Panc1 (cell line): ENCODE measurements around the gene CPLX1. TPM values are rescaled to one million over a fixed set of nuclear protein-coding genes. Genes with fewer than 3 reads are reported as not detected.

ENCODE experiments used
- ATAC-seq: fragments of 200-7000 bp; cut with Tn5 transposase; 2 replicates; pipeline ENCODE4 v1.9.1; 2020; ENCODE audit warnings: mild to moderate bottlenecking, moderate library complexity
- BruUV-seq: library from RNA; stranded (reverse); fragments of 400-500 nt; replicated peaks from 2 replicates; lab custom pipeline; 2021; lab: Mats Ljungman, UMichigan
- CTCF ChIA-PET: fragments of 300-600 bp; sonication (Branson Sonifier 250); formaldehyde crosslinking; loops from one replicate; lab custom pipeline; 2022; ENCODE audit warnings: antibody characterized with exemption; lab: Charles Lee
- POLR2A ChIA-PET: fragments of 300-600 bp; sonication (Branson Sonifier 250); formaldehyde crosslinking; loops from one replicate; lab custom pipeline; 2022; ENCODE audit warnings: antibody characterized with exemption; lab: Charles Lee
- DNase-seq: peaks from one replicate; pipeline ENCODE4 v3.0.0-alpha.2; 2010; ENCODE audit warnings: low read depth, low spot score
- H3K27ac ChIP-seq: 2 replicates; pipeline ENCODE4 v1.5.1; 2011; ENCODE audit warnings: mild to moderate bottlenecking, low read length, inconsistent platforms
- H3K27me3 ChIP-seq: fragments of 200-500 bp; sonication (Bioruptor generic); 2 replicates; pipeline ENCODE4 v1.6.0; 2014; ENCODE audit warnings: low read length, inconsistent platforms; ENCODE audit not compliant: control insufficient read depth, insufficient read depth
- H3K36me3 ChIP-seq: fragments of 200-500 bp; sonication (Bioruptor generic); 2 replicates; pipeline ENCODE4 v1.5.1; 2014; ENCODE audit warnings: inconsistent platforms, mild to moderate bottlenecking, low read length, moderate library complexity; ENCODE audit not compliant: control insufficient read depth, insufficient read depth
- H3K4me1 ChIP-seq: 2 replicates; pipeline ENCODE4 v1.5.1; 2011; ENCODE audit warnings: inconsistent platforms, mild to moderate bottlenecking, low read length, moderate library complexity; ENCODE audit not compliant: control insufficient read depth, insufficient read depth
- H3K4me3 ChIP-seq, 2 experiments: 2 replicates each; pipeline ENCODE4 v1.5.1; 2011 to 2012; ENCODE audit warnings: low read depth in 2 of 2, low read length in 2 of 2, mild to moderate bottlenecking in 2 of 2, inconsistent platforms in 1 of 2, moderate library complexity in 1 of 2
- H3K9me3 ChIP-seq: fragments of 200-500 bp; sonication (Bioruptor generic); 2 replicates; pipeline ENCODE4 v1.5.1; 2014; ENCODE audit warnings: low read depth, mild to moderate bottlenecking, inconsistent platforms, low read length, moderate library complexity; ENCODE audit not compliant: control insufficient read depth, insufficient read depth
- POLR2AphosphoS5 ChIP-seq: IDR thresholded peaks from 2 replicates; pipeline ENCODE4 v1.6.1; 2012; ENCODE audit warnings: mild to moderate bottlenecking, low read depth, low read length, moderate library complexity
- SIN3A ChIP-seq: IDR thresholded peaks from 2 replicates; pipeline ENCODE4 v1.6.1; 2012; ENCODE audit warnings: low read depth, mild to moderate bottlenecking, low read length, moderate library complexity, borderline replicate concordance; ENCODE audit not compliant: insufficient read depth
- TCF7L2 ChIP-seq: IDR thresholded peaks from 2 replicates; pipeline ENCODE4 v1.6.1; 2011; ENCODE audit warnings: mild to moderate bottlenecking, low read depth, low read length, inconsistent platforms
- in situ Hi-C: cut with HindIII; loops from 2 replicates; pipeline ENCODE4 v1.10.0; 2016; ENCODE audit warnings: low sequenced_read_pairs, low pct_unique_long_range_greater_than_20kb
- intact Hi-C: fragments of 100-400 bp; cut with micrococcal nuclease; formaldehyde crosslinking; loops from one replicate; pipeline ENCODE4 v1.10.0; 2022; ENCODE audit not compliant: unreplicated experiment
- total RNA-seq: library from RNA; stranded (reverse); gene quantifications from one replicate; pipeline ENCODE4 v1.2.1, GENCODE V29; 2021; ENCODE audit not compliant: unreplicated experiment
- TF ChIP-seq, protein P1 (sequence below): fragments of 450-650 bp; IDR thresholded peaks from 2 replicates; pipeline ENCODE4 v1.5.1; 2017; ENCODE audit warnings: mild to moderate bottlenecking
- TF ChIP-seq, protein P2 (sequence below), 2 experiments: IDR thresholded peaks; 2 replicates each; pipeline ENCODE4 v1.6.1; 2011 to 2012; ENCODE audit warnings: low read depth in 2 of 2, control low read depth in 1 of 2, low read length in 1 of 2, mild to moderate bottlenecking in 1 of 2, moderate library complexity in 1 of 2; ENCODE audit not compliant: insufficient read depth in 1 of 2

The CPLX1 gene
- total RNA-seq, 1 experiment from 2014 or later: 6.7 TPM

DNA sequence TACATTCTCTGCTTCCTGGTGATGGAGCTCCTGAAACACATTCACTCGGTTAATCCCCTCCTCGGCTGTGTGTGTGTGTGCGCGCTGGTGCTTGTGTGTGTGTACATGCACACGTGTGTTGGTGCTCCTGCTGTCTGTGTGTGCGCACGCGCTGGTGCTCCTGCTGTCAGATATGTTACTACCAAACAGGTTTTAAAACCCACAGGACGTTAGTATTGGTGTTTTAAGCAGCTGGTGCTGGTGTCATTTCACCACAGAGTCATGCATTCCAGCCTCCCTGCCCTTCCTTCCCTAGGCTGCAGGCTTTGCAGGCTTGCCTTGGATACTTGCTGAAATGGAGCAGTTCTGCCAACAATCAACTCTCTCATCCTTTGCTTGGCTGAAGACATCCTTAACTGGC is 48.1 kb upstream of the CPLX1 start:
- no peaks in the 10 kb centered on the region for H3K27me3 ChIP-seq
- ATAC-seq (no peak), DNase-seq (no peak)
- H3K27ac ChIP-seq: no peak overlapping the region
- intact Hi-C loops (no loop called here), in situ Hi-C loops (no loop called here)
- H3K4me1 ChIP-seq: no peaks in the 10 kb centered on the region
- CTCF ChIA-PET: no interaction called here
- H3K36me3 ChIP-seq: no peaks in the 10 kb centered on the region
- no peaks in the 10 kb centered on the region for H3K9me3 ChIP-seq
- TF ChIP-seq TCF7L2 (no peak), POLR2AphosphoS5 (no peak), SIN3A (no peak)
- TF ChIP-seq, protein P1, sequence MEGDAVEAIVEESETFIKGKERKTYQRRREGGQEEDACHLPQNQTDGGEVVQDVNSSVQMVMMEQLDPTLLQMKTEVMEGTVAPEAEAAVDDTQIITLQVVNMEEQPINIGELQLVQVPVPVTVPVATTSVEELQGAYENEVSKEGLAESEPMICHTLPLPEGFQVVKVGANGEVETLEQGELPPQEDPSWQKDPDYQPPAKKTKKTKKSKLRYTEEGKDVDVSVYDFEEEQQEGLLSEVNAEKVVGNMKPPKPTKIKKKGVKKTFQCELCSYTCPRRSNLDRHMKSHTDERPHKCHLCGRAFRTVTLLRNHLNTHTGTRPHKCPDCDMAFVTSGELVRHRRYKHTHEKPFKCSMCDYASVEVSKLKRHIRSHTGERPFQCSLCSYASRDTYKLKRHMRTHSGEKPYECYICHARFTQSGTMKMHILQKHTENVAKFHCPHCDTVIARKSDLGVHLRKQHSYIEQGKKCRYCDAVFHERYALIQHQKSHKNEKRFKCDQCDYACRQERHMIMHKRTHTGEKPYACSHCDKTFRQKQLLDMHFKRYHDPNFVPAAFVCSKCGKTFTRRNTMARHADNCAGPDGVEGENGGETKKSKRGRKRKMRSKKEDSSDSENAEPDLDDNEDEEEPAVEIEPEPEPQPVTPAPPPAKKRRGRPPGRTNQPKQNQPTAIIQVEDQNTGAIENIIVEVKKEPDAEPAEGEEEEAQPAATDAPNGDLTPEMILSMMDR: no peak
- TF ChIP-seq, protein P2, sequence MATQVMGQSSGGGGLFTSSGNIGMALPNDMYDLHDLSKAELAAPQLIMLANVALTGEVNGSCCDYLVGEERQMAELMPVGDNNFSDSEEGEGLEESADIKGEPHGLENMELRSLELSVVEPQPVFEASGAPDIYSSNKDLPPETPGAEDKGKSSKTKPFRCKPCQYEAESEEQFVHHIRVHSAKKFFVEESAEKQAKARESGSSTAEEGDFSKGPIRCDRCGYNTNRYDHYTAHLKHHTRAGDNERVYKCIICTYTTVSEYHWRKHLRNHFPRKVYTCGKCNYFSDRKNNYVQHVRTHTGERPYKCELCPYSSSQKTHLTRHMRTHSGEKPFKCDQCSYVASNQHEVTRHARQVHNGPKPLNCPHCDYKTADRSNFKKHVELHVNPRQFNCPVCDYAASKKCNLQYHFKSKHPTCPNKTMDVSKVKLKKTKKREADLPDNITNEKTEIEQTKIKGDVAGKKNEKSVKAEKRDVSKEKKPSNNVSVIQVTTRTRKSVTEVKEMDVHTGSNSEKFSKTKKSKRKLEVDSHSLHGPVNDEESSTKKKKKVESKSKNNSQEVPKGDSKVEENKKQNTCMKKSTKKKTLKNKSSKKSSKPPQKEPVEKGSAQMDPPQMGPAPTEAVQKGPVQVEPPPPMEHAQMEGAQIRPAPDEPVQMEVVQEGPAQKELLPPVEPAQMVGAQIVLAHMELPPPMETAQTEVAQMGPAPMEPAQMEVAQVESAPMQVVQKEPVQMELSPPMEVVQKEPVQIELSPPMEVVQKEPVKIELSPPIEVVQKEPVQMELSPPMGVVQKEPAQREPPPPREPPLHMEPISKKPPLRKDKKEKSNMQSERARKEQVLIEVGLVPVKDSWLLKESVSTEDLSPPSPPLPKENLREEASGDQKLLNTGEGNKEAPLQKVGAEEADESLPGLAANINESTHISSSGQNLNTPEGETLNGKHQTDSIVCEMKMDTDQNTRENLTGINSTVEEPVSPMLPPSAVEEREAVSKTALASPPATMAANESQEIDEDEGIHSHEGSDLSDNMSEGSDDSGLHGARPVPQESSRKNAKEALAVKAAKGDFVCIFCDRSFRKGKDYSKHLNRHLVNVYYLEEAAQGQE (IDR thresholded peaks at IDR 0.05; ENCODE audit: insufficient read depth in 1 of 2, low read depth in 2 of 2, low read length in 1 of 2): no peak
- no TSS peak for BruUV-seq
- H3K4me3 ChIP-seq: no peak overlapping the region
- POLR2A ChIA-PET: no interaction called here

DNA sequence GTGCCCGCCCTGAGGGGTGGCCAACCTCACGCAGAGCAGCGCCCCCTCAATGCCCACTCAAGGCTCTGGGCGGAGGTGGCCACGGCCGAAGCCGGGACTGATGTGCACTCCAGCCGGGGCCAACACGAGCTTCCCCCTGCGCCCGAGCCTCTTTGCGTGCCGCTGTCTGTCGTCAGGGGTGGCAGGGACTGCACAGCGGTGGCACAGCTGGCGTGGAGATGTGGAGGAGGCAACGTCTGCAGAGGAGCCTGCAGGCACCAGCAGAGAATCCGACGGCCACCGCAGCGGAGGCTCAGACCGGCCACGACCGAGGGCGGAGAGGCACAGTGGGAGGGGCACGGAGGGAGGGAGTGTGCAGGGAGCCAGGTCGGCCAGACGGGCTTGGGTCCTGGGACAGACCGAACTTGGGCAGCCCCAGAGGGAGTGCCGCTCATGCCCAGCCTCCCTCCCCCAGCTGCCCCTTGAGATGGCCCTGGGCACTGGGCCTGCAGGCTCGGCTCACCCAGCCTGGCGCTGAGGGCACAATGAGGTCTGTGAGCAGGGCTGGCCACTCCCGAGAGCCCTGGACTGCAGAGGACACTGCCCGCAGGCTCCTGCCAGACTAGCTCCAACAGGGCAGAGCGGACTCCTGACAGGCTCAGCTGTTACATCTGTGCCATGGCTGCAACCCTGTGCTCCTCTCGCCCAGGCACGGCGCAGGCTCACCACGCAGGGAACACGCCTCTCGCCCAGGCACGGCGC is 46.5 kb upstream of the CPLX1 start:
- DNase-seq (no peak), ATAC-seq (no peak)
- in situ Hi-C loops: no loop called here
- ChIA-PET CTCF (no interaction called here), POLR2A (interaction anchor here (0.6 kb wide), 1 partner anchor 97 kb away, joined by 3 read pairs; no protein-coding TSS in a partner anchor)
- no peak for TF ChIP-seq TCF7L2
- TF ChIP-seq POLR2AphosphoS5: no peak
- TF ChIP-seq SIN3A: no peak
- TF ChIP-seq, protein P2 (IDR thresholded peaks at IDR 0.05; ENCODE audit: insufficient read depth in 1 of 2, low read depth in 2 of 2, low read length in 1 of 2): no peak
- TF ChIP-seq, protein P1: no peak
- no peaks in the 10 kb centered on the region for H3K36me3 ChIP-seq
- H3K4me1 ChIP-seq: no peaks in the 10 kb centered on the region
- no peak overlapping the region for H3K27ac ChIP-seq
- H3K4me3 ChIP-seq: no peak overlapping the region
- intact Hi-C loops: no loop called here
- BruUV-seq: no TSS peak
- no peaks in the 10 kb centered on the region for H3K27me3 ChIP-seq
- H3K9me3 ChIP-seq: no peaks in the 10 kb centered on the region
